Fibroblast of pulmonary artery (primary cell): Measurements from ENCODE around the gene NSD1.

ENCODE experiments used
- DNase-seq: peaks from one replicate; pipeline ENCODE4 v3.0.0-alpha.2; 2010; ENCODE audit warnings: low read depth
- H3K4me3 ChIP-seq: replicated peaks from 2 replicates; pipeline ENCODE4 v1.5.1; 2011; ENCODE audit warnings: low read depth, mild to moderate bottlenecking, control low read depth, low read length, moderate library complexity
- CTCF ChIP-seq: IDR thresholded peaks from 2 replicates; pipeline ENCODE4 v1.5.1; 2011; ENCODE audit warnings: mild to moderate bottlenecking, control low read depth, low read length, inconsistent platforms; ENCODE audit errors: missing control alignments

The NSD1 gene

GRCh38 chr5:177178733-177179304, 45.2 kb downstream of the NSD1 start:
- DNase-seq, result no peak
- TF ChIP-seq CTCF, result no peak
- H3K4me3 ChIP-seq, result no peak overlapping the region

- H3K4me3 ChIP-seq, result no peak overlapping the region
- no peak for TF ChIP-seq CTCF
- no peak for DNase-seq
Measured at GRCh38 chr5:177179431-177179830, 45.9 kb downstream of the NSD1 start.

- H3K4me3 ChIP-seq, result no peak overlapping the region
- no peak for TF ChIP-seq CTCF
- peak; percentile 7 for DNase-seq
Measured at GRCh38 chr5:177183142-177183541, 49.6 kb downstream of the NSD1 start.

GRCh38 chr5:177183766-177184360, 50.3 kb downstream of the NSD1 start:
- DNase-seq, result no peak
- no peak for TF ChIP-seq CTCF
- H3K4me3 ChIP-seq, result no peak overlapping the region

GRCh38 chr5:177185993-177186392, 52.4 kb downstream of the NSD1 start:
- TF ChIP-seq CTCF, result no peak
- no peak overlapping the region for H3K4me3 ChIP-seq
- DNase-seq, result no peak

- no peak overlapping the region for H3K4me3 ChIP-seq
- DNase-seq, result no peak
- no peak for TF ChIP-seq CTCF
Measured at GRCh38 chr5:177186645-177187044, 53.1 kb downstream of the NSD1 start.

GRCh38 chr5:177188775-177189174, 55.2 kb downstream of the NSD1 start:
- no peak for DNase-seq
- H3K4me3 ChIP-seq, result no peak overlapping the region
- TF ChIP-seq CTCF, result no peak
